ENCODE results near the gene ACOT13.

DNA sequence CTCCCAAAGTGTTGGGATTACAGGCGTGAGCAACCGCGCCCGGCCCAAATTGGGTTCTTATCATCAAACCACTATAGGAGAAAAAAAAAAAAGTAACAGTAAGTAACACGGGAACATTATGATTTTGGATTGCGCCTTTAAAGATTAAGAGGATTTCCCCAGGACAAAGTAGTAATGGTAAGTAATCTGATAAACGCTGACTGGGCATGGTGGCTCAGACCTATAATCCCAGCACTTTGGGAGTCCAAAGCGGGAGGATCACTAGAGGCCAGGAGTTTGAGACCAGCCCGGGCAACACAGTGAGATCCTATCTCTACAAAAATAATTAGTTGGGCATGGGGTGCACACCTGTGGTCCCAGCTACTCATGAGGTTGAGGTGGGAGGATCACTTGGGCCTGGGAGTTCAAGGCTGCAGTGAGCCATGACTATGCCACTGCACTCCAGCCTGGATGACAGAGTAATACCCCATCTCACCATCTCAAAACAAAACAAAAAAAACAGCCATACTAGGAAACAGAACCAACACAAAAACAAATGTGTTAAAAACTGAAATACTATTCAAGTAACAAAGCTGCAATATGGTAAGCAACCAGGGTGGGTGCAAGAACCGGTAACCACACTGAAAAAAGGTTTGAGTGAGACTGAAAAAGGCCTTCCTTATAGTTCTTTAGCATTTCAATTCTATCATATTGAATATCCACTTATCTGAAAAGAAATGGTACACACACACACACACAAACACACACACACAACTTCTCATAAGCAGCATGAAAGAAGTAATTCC lies 43.8 kb downstream of the ACOT13 start:
- TF ChIP-seq, protein P1, sequence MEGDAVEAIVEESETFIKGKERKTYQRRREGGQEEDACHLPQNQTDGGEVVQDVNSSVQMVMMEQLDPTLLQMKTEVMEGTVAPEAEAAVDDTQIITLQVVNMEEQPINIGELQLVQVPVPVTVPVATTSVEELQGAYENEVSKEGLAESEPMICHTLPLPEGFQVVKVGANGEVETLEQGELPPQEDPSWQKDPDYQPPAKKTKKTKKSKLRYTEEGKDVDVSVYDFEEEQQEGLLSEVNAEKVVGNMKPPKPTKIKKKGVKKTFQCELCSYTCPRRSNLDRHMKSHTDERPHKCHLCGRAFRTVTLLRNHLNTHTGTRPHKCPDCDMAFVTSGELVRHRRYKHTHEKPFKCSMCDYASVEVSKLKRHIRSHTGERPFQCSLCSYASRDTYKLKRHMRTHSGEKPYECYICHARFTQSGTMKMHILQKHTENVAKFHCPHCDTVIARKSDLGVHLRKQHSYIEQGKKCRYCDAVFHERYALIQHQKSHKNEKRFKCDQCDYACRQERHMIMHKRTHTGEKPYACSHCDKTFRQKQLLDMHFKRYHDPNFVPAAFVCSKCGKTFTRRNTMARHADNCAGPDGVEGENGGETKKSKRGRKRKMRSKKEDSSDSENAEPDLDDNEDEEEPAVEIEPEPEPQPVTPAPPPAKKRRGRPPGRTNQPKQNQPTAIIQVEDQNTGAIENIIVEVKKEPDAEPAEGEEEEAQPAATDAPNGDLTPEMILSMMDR (conservative IDR thresholded peaks at IDR 0.05 in 1 of 2, IDR thresholded peaks at IDR 0.05 in 1 of 2; ENCODE audit: low read depth in 1 of 2, low read length in 2 of 2), result no peak
- no peak for TF ChIP-seq EZH2 (IDR thresholded peaks at IDR 0.05; ENCODE audit: low read length, missing control alignments)

Data from fibroblast of lung (primary cell).